HG03571 (cell line): ENCODE data around the gene FAM53A.
"Not testable (repeated sequence)": the region's sequence is repeated elsewhere in the genome, so short reads cannot be mapped to it uniquely, and the experiment has no call there.

Source experiments
- ATAC-seq: cut with Tn5 transposase; IDR thresholded peaks from one replicate; pipeline ENCODE4 v1.9.1; 2021; ENCODE audit not compliant: unreplicated experiment

FAM53A gene

DNA sequence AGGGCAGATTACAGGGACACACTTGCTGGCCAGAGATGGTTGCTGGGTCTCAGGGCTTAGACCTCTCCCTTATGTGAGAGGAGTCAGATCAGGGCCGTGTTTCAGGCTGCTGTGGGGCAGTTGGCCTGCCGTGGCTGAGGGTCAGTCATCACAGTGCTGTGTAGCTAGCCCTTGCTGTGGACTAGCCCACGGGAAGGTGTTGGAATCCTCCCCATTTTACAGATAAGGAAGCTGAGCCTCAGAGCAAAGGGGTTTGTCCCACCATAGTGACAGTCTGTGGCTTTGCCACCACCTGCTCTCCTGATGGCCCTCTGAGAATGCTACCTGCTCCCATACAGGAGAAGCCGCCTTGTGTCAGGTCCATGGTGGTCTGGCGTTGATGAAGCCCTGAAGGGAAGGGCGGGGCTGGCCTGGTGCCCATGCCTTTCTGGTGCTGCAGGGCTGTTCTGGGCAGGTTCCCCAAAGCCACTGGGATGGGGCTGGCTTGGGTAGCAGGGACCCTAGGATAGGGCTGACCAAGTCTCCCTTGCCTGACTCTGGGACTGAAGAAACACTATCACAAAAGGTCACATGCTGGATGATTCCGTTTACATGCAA is 2.4 kb upstream of the FAM53A start:
- no peak for ATAC-seq

DNA sequence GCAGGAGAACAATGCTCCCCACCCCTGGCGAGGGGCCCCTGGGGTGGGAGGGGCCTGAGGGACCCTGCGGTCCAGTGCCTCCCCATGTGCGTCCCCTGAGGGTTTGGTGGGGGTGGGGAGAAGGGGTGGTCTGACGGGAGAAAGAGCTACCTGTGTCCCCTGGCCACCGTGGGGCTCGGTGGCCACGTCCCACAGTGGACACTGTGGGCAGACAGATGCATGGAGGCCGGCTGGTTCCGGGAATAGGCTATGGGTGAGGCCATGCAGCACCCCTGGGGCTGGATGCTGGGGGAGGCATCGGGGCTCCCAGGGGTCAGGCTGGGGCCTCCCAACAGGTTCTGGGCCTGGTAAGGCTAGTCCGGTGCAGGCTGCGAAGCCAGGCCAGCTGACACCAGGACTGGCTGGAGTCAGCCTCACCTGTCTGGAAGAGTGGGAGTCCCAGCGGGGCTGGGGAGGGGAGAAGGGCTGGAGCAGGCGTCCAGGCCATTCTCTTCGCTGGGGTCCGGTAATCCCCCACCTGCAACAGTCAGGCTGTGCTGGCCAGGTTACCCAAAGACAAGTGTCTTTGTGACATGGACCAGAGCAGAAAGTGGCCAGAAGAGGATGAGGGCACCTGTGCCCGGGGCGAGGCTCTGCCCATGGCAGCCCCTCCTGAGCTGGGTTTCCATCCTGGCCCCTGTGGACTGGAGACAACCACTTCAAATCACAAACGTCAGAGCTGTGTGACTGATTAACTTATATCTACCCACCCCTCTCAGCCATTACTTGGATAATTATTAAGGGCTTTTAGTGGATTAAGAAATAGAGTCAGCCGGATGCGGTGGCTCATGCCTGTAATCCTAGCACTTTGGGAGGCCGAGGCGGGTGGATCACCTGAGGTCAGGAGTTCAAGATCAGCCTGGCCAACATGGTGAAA is 1.4 kb upstream of the FAM53A start:
- ATAC-seq, result no peak

DNA sequence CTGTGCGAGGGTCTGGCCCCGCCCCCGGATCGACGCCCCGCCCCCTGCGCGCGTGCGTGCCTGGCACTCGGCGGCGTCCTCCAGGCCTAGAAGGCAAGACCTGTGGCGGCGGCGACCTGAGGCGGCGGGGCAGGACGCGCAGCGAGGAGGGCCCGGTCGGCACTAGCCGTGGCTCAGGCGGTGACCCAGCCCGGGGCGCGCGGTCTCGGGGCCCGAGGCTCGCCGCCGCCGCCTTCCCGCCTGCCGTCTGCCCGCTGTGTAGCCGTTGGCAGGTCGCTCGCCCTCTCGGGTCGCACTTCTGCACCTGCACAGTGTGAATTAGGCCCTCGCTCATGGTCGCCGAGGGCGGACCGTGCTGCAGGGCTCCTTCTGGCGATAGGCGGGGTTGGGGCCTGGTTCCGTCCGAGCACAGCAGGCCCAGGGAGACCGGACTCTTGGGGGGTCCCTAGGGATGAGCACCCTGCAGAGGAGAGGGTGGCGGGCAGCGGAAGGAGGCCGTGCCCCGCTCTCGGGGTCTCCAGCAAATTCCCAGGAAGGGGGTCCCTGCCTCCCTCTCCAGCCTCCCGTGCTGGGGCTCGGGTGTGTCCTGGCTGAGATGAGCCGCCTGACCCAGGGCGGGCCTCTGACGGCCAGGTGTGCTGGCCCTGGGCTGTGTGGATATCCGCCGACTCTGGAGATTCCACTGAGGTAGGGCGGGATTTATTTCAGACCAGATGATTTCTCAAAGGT is 557 bp upstream of the FAM53A start:
- ATAC-seq, result no peak

DNA sequence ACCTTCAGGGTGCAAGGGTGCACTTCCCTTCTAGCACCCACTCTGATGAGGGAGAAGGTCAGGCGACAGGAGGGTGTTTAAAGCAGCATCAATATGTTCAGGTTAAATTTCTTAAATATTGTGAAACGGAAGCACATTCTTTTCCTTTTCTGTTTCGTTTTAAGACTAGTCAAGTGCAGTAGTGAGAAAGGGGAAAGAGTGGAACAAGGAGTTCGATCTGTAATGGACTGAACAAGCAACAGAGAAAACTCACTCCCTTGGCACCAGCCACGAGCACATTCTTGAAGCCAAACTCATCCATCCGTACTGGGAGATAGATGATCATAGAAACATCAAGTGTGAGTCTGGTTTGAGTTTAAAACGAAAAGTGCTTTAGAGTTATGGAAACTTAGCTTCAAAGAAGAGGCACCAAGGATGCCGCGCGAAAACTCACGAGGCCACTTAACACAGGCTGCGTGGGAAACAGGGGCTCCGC is 815 bp downstream of the FAM53A start:
- ATAC-seq, result no peak

DNA sequence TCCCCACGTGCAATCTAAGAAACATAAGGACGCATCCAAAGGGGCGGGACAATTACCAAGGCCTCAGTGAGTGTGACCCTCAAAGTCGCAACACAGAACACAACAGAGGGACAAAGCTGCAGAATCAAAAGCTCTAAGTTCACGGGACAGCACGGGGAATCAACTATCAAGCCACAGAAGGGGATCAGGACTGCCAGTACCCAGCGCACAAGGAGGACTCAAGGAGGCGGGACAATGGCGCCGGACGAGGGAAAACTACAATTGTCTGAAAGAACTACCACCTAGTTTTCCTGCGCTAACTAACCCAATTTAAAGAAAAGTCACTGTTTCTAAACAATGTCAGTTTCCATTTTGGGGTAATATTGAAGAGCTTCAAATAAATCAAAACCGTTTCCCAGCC is 1.3 kb downstream of the FAM53A start:
- ATAC-seq, result no peak

DNA sequence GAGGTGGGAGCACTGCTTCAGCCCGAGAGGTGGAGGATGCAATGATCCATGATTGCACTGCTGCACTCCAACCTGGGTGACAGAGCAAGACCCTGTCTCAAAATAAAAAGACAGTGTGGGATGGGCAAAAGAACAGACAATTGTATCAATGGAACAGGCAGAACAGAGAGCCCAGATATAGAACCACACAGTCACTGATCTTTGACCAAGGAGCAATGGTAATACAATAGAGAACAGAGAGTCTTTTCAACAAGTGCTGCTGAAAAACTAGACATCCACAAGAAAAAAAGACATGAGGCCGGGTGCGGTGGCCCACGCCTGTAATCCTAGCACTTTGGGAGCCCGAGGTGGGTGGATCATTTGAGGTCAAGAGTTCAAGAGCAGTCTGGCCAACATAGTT is 5.9 kb downstream of the FAM53A start:
- ATAC-seq, result no peak

DNA sequence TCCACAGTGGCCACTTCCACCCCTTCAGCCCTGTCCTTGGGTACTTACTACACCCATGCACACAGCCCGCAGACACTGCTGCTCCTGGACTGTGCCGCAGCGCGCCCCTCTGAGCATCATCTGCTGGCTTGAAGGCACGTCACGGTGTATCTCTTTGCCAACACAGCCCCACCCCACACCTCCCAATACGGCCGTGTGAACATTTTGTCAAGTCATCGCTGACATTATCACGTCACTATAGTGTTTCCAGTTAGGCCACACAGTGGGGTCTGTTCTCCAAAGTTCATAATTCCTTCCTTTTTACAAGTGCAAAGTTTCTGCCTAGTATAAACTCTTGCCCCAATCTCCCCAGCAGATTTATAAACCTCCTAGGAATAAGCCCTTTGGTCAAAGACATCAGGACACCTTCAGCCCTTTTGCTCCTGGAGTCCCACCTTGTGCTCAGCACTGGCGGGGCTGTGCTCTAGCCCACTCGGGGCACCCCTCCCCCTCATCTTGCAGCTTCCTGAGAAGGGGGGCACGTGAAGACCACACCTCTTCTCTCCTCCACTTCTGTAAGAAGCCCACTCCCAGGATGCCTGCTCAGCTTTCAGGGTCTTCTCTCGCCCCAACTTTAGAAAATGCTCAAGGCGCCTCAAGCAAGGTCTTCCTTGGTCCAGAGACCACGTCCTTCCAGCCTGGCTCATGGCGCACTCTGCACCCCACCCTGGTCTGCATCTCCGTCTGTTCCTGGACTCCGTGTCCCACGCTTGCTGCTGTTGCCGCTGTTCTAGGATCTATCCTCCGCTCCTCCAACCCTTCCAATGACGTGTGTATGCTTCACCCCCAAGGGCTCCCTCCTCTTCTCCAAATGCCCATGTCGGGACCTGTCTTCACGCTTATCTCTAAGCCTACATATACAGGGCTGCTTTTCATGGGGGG is 7.2 kb downstream of the FAM53A start:
- no peak for ATAC-seq

DNA sequence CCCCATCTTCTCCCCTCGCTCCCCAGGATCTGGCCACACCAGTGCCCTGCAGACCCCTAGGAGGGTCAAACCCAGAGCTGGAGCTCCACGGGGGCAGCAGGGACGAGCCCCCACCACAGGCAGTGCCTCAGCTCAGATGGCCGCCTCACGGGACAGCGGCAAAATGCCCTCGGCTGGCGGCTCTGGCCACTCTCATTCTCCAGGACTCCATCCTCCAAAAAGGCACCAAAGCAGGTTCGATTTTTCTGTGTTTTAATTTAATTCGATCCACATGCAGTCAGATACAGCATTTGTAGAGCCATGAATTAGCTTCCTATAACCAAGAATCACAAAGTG is 8.3 kb downstream of the FAM53A start:
- no peak for ATAC-seq

DNA sequence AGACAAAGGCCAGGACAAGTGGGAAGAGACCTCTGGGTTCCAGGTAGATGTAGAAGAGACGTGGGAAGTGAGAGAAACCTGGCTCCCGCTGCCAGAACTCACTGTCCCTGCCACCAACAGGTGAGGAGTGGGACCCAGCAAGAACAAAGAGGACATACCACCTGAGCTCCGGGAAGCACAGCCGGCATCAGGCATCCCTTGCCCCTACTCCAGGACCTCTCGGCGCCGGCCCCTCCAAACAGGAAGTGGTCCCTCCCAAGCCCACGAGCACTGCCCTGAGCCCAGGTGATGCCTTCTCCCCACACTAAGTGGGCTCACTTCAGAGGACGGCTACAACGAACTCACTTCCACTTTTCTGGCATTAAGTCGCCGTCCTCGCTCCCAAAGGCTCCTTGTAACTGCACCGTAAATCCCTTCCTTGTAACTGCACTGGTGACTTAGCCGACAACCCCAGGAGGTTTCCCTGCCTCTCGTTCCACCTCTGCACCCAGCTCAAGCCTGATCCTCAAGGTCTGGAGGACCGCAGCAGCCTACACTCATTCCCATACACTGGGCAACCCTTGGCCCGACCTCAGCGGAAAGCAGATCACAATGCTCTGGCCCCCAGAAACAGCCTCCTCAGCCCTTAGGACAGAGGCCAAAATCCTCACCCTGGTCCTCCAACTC is 8.8 kb downstream of the FAM53A start:
- no peak for ATAC-seq

DNA sequence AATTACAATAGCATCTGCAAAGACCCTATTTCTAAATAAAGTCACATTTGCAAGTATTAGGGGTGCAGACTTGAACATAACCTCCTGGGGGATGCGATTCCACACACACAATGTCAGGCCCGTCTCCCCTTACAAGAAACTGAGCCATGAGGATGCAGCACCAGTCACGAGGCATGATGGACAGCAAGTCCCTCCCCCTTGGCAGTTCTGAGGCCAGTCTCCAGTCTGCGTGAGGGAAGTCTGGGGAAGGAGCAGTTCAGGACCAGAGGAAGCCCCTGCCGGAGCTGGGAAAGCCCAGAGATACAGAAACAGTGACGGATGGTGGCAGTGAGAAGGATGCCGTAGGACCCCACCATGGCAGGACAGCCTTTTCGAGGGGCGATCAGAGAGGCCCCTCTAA is 9.4 kb downstream of the FAM53A start:
- ATAC-seq, result no peak

DNA sequence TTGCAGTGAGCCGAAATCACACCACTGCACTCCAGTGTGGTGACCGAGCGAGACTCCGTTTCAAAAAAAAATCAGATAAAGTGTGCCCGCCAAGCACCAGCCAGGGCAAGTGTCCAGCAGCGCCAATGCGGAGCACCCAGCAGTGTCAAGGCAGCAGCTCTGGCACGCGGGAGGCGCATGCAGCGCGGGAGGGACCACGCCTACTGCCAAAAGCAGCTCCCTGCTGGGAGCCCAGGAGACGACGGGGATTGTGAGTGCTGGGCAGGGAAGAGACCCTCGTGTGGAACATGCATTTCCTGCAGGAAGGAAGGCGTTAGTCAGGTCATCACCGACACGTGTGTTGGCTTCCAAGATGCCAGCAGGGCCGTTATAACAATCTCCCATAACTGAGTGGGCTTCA is 10.4 kb downstream of the FAM53A start:
- no peak for ATAC-seq

DNA sequence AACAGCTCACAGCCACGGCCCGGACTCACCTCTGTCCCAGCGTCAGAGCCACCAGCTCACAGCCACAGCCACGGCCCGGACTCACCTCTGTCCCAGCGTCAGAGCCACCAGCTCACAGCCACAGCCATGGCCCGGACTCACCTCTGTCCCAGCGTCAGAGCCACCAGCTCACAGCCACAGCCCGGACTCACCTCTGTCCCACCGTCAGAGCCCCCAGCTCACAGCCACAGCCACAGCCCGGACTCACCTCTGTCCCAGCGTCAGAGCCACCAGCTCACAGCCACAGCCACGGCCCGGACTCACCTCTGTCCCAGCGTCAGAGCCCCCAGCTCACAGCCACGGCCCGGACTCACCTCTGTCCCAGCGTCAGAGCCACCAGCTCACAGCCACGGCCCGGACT is 13.1 kb downstream of the FAM53A start:
- not testable (repeated sequence) for ATAC-seq

DNA sequence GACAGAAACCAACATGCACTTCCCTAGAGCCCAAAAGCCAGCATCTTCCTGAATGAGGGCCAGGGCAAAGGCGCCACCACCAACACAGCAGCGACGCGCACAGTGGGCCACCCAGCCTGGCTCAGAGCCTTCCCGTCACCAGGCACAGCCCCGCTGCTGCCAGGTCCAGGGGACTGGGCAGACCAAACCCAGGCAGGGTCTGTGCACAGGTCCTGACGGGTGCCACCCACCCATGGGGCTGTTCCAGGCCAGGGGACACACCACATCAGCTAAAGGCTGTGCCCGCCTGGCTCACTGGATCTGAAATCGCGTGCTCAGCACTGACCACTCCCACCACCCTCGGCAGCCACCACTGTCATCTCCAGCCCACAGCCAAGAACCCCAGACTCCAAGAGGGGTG is 13.8 kb downstream of the FAM53A start:
- ATAC-seq, result no peak

DNA sequence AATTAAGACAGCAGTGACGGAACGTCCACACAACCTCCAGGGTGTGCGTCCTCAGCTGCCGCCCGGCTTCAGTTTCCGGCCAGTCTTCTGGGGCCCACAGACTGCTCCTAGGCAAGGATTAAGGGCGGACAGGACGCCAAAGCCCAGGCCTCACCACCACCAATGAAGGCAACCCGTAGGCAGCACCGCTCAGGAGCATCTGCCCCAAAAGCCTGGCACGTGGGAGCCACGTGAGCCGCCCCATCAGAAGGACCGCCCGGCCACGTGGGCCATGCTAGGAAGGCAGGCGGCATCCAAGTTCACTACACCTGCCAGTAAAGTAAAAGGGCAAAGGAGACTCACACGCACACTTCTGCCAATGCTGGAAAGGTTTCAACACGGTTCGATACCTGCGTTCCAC is 14.3 kb downstream of the FAM53A start:
- ATAC-seq, result no peak

DNA sequence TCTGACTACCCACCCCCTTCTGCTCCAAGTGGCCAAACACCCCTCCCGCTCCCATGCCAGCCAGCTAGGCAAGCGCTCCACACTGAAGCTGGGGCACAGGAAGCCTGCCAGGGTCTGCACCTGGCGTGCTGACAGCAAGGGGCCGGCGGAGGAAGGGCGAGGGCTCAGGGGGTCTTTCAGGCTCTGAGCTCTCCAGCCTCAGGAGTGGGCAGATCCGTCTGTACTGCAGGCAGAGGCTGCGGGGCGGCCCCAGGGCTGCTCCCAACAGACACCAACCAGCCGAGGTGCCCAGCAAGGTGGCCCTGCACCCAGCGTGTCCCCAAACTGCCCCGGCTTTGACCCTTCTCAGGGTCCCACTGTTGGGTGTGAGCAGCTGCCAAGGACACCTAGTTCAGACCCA is 14.8 kb downstream of the FAM53A start:
- no peak for ATAC-seq

DNA sequence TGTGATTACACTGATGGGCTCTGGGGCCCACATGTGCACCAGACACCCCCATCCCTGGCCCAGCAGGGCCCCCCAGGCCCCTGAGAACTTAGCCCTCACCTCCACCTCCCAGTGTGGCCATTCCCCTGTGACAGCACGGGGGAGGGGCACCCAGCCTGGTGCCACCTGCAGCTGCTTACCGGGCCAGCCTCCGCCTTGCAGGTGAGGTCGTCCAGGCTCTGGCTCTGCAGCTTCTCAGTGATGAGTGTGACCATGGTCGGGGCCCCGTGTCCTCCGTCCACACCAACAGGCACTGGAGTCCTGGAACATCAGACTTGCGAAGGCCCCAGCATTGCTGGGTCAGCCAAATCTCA is 15.6 kb downstream of the FAM53A start:
- ATAC-seq, result no peak

DNA sequence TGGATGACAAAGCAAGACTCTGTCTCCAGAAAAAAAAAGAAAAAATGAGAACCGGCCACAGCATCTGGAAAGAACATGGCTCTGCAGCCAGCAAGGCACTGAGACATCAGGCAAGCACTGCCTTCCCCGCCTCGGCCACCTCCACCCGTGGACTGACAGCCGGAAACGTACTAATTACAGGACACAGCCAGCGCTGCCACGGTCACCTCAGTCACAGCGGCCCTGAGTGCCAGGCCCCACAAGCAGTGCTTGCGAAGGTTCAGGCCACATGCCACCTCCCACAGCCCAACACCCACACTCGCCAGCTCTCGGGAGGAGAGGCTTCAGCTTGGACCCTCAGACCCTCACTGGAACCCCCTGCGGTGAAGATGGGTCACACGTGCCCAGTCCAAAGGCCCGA is 16.8 kb downstream of the FAM53A start:
- no peak for ATAC-seq

DNA sequence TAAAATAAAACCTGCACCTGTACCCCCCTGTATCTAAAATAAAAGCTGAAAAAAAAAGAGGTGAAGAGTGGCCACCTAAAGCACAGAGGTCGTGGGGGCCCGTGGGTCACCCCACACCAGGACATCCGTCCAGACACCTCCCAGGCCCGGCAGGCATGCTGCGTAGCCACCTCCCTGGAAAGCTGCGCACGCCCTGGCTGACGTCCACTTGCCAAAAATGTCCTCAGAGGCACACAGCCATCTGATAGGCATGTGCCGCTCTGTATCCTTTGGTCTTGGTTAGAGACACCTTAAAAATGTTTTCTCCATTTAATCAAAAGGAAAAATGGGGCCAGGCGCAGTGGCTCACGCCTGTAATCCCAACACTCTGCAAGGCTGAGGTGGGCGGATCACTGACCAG is 17.7 kb downstream of the FAM53A start:
- no peak for ATAC-seq

DNA sequence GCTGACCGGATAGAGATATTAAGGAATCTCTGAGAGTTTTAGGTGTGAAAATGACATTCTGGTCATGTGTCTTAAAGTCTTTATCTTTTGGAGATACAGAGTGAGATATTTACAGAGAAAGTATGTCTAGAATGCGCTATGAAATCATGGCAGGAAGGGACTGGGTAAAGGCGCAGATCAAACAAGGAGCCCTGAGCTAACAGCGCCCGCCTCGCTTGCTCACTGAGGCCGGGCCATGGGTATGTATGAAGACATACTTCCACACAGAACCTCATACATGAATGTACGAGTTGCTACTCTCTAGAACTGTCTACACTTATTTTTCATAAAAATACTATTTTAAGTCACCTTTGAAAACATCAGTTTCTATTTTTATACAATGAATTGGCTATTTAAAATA is 20.0 kb downstream of the FAM53A start:
- no peak for ATAC-seq

DNA sequence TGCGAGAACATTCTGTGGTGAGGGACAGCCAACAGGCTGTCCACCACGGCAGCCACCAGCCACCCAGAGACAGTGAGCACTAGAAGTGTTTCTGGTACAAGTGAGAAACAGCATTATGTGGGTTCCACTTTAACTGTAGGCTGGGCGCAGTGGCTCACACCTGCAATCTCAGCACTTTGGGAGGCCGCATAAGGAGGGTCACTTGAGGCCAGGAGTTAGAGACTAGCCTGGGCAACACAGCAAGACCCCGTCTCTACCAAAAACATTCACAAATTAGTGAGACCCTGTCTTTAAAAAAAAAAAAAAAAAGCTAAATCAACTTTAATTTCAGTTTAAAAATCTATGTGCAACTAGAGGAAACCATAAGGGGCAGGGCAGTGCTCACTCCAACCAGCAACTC is 20.6 kb downstream of the FAM53A start:
- no peak for ATAC-seq

DNA sequence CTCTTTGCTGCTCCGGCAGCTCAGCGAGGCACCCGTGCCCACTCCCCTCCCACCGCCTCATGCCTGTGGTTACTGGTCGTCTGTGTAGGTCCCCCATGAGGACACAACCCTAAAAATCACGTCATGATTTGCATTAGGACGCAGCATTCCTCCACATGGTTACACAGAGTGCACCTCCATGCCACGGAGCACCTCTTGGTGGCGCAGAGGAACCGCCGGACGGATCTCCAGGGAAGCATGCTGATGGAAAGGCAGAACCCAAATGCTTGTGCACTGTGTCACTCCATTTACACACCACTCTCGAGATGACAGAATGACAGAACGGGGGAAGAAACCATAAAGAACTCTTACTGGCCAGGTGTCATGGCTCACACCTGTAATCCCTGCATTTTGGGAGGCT is 22.4 kb downstream of the FAM53A start:
- ATAC-seq, result no peak
